ENCODE results near the gene RASGEF1C.

DNA sequence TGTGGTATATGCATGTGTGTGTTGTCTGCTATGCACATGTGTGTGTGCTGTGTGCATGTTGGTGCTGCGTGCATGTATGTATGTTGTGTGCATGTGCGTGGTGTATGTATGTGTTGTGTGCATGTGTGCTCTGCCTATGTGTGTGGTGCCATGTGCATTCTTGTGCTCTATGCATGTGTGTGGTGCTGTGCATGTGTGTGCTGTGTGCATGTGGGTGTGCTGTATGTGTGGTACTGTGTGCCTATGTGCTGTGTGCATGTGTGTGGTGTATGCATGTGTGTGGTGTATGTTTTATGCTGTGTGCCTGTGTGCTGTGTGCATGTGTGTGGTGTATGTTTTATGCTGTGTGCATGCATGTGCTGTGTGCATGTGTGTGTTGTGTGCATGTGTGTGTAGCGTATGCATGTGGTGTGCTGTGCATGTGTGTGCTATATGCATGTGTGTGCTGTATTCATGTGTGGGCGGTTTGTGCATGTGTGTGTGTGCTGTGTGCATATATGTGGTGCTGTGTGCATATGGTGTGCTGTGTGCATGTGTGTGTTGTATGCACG lies 4.7 kb upstream of the RASGEF1C start:
- TF ChIP-seq, protein P1, sequence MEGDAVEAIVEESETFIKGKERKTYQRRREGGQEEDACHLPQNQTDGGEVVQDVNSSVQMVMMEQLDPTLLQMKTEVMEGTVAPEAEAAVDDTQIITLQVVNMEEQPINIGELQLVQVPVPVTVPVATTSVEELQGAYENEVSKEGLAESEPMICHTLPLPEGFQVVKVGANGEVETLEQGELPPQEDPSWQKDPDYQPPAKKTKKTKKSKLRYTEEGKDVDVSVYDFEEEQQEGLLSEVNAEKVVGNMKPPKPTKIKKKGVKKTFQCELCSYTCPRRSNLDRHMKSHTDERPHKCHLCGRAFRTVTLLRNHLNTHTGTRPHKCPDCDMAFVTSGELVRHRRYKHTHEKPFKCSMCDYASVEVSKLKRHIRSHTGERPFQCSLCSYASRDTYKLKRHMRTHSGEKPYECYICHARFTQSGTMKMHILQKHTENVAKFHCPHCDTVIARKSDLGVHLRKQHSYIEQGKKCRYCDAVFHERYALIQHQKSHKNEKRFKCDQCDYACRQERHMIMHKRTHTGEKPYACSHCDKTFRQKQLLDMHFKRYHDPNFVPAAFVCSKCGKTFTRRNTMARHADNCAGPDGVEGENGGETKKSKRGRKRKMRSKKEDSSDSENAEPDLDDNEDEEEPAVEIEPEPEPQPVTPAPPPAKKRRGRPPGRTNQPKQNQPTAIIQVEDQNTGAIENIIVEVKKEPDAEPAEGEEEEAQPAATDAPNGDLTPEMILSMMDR (IDR thresholded peaks at IDR 0.05): no peak
- no peak for TF ChIP-seq POLR2AphosphoS5 (IDR thresholded peaks at IDR 0.05)

Data from prostate gland (tissue), 2 donors.